ENCODE measurements around the gene RHOV.

DNA sequence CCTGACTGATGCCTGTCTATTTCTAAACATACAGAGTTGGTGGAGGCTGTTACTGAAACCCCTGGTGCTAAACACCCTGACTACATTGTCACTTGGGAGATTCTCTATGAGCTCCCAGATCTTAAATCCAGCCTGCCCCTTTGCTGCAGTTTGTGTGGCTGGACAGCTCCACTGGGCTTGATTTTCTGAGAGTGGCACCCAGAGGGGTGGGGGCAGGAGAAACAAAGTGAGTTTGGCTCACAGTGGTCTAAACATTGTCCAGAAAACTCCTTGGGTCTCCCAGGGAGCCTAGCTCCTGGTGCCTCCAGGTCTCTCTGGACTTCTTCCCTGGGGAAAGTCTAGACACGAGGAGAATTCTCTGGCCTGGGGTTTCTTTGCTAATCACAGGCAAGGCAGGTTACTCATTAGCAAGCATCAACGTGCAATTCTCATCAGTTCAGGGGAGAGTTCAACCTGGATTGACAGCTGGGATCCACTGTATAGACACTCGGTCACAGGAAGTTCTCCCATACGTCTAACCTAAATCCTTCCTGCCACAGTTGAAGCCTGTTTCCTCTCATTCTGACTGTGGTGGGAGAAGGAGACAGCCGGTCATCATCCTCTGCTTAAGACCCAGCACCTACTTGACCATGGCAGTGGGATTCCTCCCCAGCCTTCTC, 48.0 kb upstream of the RHOV start:
- TF ChIP-seq, protein P1, sequence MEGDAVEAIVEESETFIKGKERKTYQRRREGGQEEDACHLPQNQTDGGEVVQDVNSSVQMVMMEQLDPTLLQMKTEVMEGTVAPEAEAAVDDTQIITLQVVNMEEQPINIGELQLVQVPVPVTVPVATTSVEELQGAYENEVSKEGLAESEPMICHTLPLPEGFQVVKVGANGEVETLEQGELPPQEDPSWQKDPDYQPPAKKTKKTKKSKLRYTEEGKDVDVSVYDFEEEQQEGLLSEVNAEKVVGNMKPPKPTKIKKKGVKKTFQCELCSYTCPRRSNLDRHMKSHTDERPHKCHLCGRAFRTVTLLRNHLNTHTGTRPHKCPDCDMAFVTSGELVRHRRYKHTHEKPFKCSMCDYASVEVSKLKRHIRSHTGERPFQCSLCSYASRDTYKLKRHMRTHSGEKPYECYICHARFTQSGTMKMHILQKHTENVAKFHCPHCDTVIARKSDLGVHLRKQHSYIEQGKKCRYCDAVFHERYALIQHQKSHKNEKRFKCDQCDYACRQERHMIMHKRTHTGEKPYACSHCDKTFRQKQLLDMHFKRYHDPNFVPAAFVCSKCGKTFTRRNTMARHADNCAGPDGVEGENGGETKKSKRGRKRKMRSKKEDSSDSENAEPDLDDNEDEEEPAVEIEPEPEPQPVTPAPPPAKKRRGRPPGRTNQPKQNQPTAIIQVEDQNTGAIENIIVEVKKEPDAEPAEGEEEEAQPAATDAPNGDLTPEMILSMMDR (IDR thresholded peaks at IDR 0.05): no peak
- no peak for TF ChIP-seq POLR2A (IDR thresholded peaks at IDR 0.05)
